Neuronal stem cell (in vitro differentiated cells): Measurements from ENCODE around the gene KLHL1.

Experiments
- DNase-seq: peaks from one replicate; pipeline ENCODE4 v3.0.0-alpha.2; 2013; ENCODE audit warnings: low spot score
- H2AFZ ChIP-seq: one replicate; pipeline ENCODE4 v1.6.1; 2013; ENCODE audit warnings: mild to moderate bottlenecking, low read length, inconsistent platforms
- H2AK5ac ChIP-seq: 2 replicates; pipeline ENCODE4 v1.6.1; 2013; ENCODE audit warnings: low read depth, mild to moderate bottlenecking, inconsistent platforms, low read length, moderate library complexity, mixed read lengths
- H2BK120ac ChIP-seq: 2 replicates; pipeline ENCODE4 v1.6.1; 2013; ENCODE audit warnings: low read depth, mild to moderate bottlenecking, inconsistent platforms, low read length, moderate library complexity, mixed read lengths
- H2BK12ac ChIP-seq: one replicate; pipeline ENCODE4 v1.6.1; 2013; ENCODE audit warnings: low read length, inconsistent platforms
- H2BK15ac ChIP-seq: 2 replicates; pipeline ENCODE4 v1.6.1; 2013; ENCODE audit warnings: mild to moderate bottlenecking, low read length, inconsistent platforms, mixed read lengths
- H2BK5ac ChIP-seq: one replicate; pipeline ENCODE4 v1.6.1; 2013; ENCODE audit warnings: inconsistent platforms, mild to moderate bottlenecking, low read length, moderate library complexity
- H3K14ac ChIP-seq: one replicate; pipeline ENCODE4 v1.6.1; 2013; ENCODE audit warnings: low read length, inconsistent platforms
- H3K18ac ChIP-seq: 2 replicates; pipeline ENCODE4 v1.6.1; 2013; ENCODE audit warnings: low read length, inconsistent platforms
- H3K23ac ChIP-seq: 2 replicates; pipeline ENCODE4 v1.6.1; 2013; ENCODE audit warnings: low read depth, mild to moderate bottlenecking, mixed read lengths, low read length, inconsistent platforms; ENCODE audit not compliant: poor library complexity
- H3K27ac ChIP-seq: replicated peaks from 3 replicates; pipeline ENCODE4 v1.5.1; 2013; ENCODE audit warnings: low read length, inconsistent platforms
- H3K27me3 ChIP-seq, 3 experiments: 2 replicates each; pipeline ENCODE4 v1.6.1; 2013; ENCODE audit warnings: low read length in 3 of 3, mild to moderate bottlenecking in 2 of 3, inconsistent platforms in 1 of 3, low read depth in 1 of 3, mixed read lengths in 1 of 3, moderate library complexity in 1 of 3; ENCODE audit not compliant: control insufficient read depth in 3 of 3, insufficient read depth in 3 of 3
- H3K36me3 ChIP-seq, 2 donors: replicated peaks in 1 of 2; 2 replicates each; pipeline ENCODE4 v1.6.1; 2013; ENCODE audit warnings: low read length in 2 of 2; ENCODE audit not compliant: control insufficient read depth in 2 of 2, insufficient read depth in 2 of 2
- H3K4ac ChIP-seq: 2 replicates; pipeline ENCODE4 v1.6.1; 2013; ENCODE audit warnings: inconsistent platforms, mild to moderate bottlenecking, low read length, moderate library complexity
- H3K4me1 ChIP-seq, 2 donors: 1 replicate in 1 of 2; 2 replicates in 1 of 2; pipeline ENCODE4 v1.6.1; 2013; ENCODE audit warnings: low read length in 2 of 2, low read depth in 1 of 2; ENCODE audit not compliant: control insufficient read depth in 2 of 2, insufficient read depth in 1 of 2
- H3K4me2 ChIP-seq: one replicate; pipeline ENCODE4 v1.6.1; 2013; ENCODE audit warnings: mild to moderate bottlenecking, low read length, inconsistent platforms; ENCODE audit not compliant: insufficient read depth, poor library complexity, severe bottlenecking
- H3K4me3 ChIP-seq, 2 donors: 2 replicates each; pipeline ENCODE4 v1.5.1; 2013; ENCODE audit warnings: low read length in 2 of 2, mild to moderate bottlenecking in 2 of 2, inconsistent platforms in 1 of 2, moderate library complexity in 1 of 2
- H3K79me1 ChIP-seq: one replicate; pipeline ENCODE4 v1.6.1; 2013; ENCODE audit warnings: low read depth, mild to moderate bottlenecking, inconsistent platforms, low read length, moderate library complexity
- H3K9ac ChIP-seq: one replicate; pipeline ENCODE4 v1.6.1; 2013; ENCODE audit warnings: mild to moderate bottlenecking, low read depth, low read length, inconsistent platforms; ENCODE audit not compliant: poor library complexity
- H3K9me3 ChIP-seq, 2 donors: replicated peaks in 1 of 2; 2 replicates each; pipeline versions ENCODE3 to v1.6.1; 2013; ENCODE audit warnings: low read length in 2 of 2, mild to moderate bottlenecking in 2 of 2, inconsistent platforms in 1 of 2, low read depth in 1 of 2, mixed read lengths in 1 of 2, moderate library complexity in 1 of 2; ENCODE audit not compliant: control insufficient read depth in 2 of 2, insufficient read depth in 1 of 2
- H4K8ac ChIP-seq: one replicate; pipeline ENCODE4 v1.6.1; 2013; ENCODE audit warnings: low read depth, mild to moderate bottlenecking, inconsistent platforms, low read length, moderate library complexity
- H4K91ac ChIP-seq: one replicate; pipeline ENCODE4 v1.6.1; 2013; ENCODE audit warnings: low read length, low read depth, mild to moderate bottlenecking, inconsistent platforms; ENCODE audit not compliant: poor library complexity
- WGBS, 2 donors: extraction: QIAGEN DNeasy Blood & Tissue Kit; methylation state at CpG; one replicate each; pipeline ENCODE4 v1.1.7; 2013; ENCODE audit warnings: missing lambda C conversion rate in 2 of 2, mixed read lengths in 1 of 2; ENCODE audit not compliant: insufficient read length in 2 of 2, insufficient replicate concordance in 1 of 2; ENCODE audit errors: extremely low coverage in 2 of 2; 5-methylcytosine and 5-hydroxymethylcytosine counted together

Gene KLHL1

DNA sequence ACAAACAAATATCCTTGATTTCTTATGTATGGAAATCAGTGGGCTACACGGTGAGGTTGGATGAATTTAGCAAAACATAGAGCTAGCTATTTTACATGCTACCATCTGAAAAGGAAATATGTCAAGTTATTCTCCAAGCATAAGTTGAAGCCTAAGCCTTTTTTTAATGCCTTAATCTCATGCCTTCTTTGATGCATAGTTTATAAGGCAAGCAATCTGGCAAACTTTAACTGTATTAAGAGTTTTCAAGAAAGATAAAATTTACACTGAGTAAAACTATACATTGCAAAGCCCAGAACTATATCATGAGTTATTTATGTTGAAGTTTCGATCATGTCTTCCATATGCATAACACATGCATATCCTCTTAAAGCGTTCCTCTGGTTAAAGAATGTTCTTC, 85.6 kb downstream of the KLHL1 start:
- H3K27ac ChIP-seq = no peak overlapping the region
- H3K4ac ChIP-seq = no peak overlapping the region
- no peak overlapping the region for H3K23ac ChIP-seq
- no peak overlapping the region for H3K4me3 ChIP-seq
- H3K4me2 ChIP-seq = no peak overlapping the region
- H3K9me3 ChIP-seq = no peaks in the 10 kb centered on the region
- H2AFZ ChIP-seq = no peak overlapping the region
- H4K8ac ChIP-seq = no peak overlapping the region
- no peaks in the 10 kb centered on the region for H3K4me1 ChIP-seq
- no peak overlapping the region for H2BK5ac ChIP-seq
- no peaks in the 10 kb centered on the region for H3K27me3 ChIP-seq
- H2BK120ac ChIP-seq = no peak overlapping the region
- no peaks in the 10 kb centered on the region for H3K36me3 ChIP-seq
- no peaks in the 10 kb centered on the region for H3K79me1 ChIP-seq
- H3K14ac ChIP-seq = no peak overlapping the region
- no peak overlapping the region for H3K18ac ChIP-seq
- H2AK5ac ChIP-seq = no peak overlapping the region
- WGBS, 2 donors = no CpG with 5 or more reads among the region's 3 CpGs
- no peak overlapping the region for H4K91ac ChIP-seq
- DNase-seq = no peak
- no peak overlapping the region for H2BK12ac ChIP-seq
- H2BK15ac ChIP-seq = no peak overlapping the region
- no peak overlapping the region for H3K9ac ChIP-seq

- no peak overlapping the region for H4K8ac ChIP-seq
- H3K4ac ChIP-seq = no peak overlapping the region
- H2BK120ac ChIP-seq = no peak overlapping the region
- no peak overlapping the region for H2AFZ ChIP-seq
- no peaks in the 10 kb centered on the region for H3K36me3 ChIP-seq
- H3K4me3 ChIP-seq = no peak overlapping the region
- peak overlapping the region; percentile 84 for H3K14ac ChIP-seq
- no peaks in the 10 kb centered on the region for H3K27me3 ChIP-seq
- H3K9ac ChIP-seq = no peak overlapping the region
- WGBS, 2 donors = no CpG with 5 or more reads among the region's 3 CpGs
- H2BK15ac ChIP-seq = no peak overlapping the region
- no peak for DNase-seq
- H3K4me1 ChIP-seq = no peaks in the 10 kb centered on the region
- H3K79me1 ChIP-seq = no peaks in the 10 kb centered on the region
- H3K18ac ChIP-seq = no peak overlapping the region
- peaks cover 0 to 2% of the 10 kb centered on the region in 2 donors for H3K9me3 ChIP-seq
- H4K91ac ChIP-seq = no peak overlapping the region
- no peak overlapping the region for H3K4me2 ChIP-seq
- H3K27ac ChIP-seq = no peak overlapping the region
- no peak overlapping the region for H3K23ac ChIP-seq
- no peak overlapping the region for H2BK12ac ChIP-seq
- peak overlapping the region; percentile 43 for H2AK5ac ChIP-seq
- H2BK5ac ChIP-seq = no peak overlapping the region
Measured at GRCh38 chr13:70016116-70016515, 92.1 kb downstream of the KLHL1 start.

- H4K91ac ChIP-seq = no peak overlapping the region
- H2BK120ac ChIP-seq = no peak overlapping the region
- no peak overlapping the region for H3K9ac ChIP-seq
- H3K4me1 ChIP-seq = no peaks in the 10 kb centered on the region
- no peak overlapping the region for H4K8ac ChIP-seq
- H3K4me2 ChIP-seq = no peak overlapping the region
- H3K36me3 ChIP-seq = no peaks in the 10 kb centered on the region
- H3K4ac ChIP-seq = no peak overlapping the region
- peaks cover 0 to 2% of the 10 kb centered on the region in 2 donors for H3K9me3 ChIP-seq
- no peak overlapping the region for H3K18ac ChIP-seq
- no peak overlapping the region for H2AFZ ChIP-seq
- H2AK5ac ChIP-seq = no peak overlapping the region
- no peak overlapping the region for H3K23ac ChIP-seq
- no peak overlapping the region for H2BK12ac ChIP-seq
- no peaks in the 10 kb centered on the region for H3K27me3 ChIP-seq
- no peak for DNase-seq
- no peak overlapping the region for H2BK5ac ChIP-seq
- no peak overlapping the region for H3K4me3 ChIP-seq
- H3K27ac ChIP-seq = no peak overlapping the region
- H3K14ac ChIP-seq = no peak overlapping the region
- H3K79me1 ChIP-seq = no peaks in the 10 kb centered on the region
- H2BK15ac ChIP-seq = no peak overlapping the region
Measured at GRCh38 chr13:70014337-70014736, 93.9 kb downstream of the KLHL1 start.

DNA sequence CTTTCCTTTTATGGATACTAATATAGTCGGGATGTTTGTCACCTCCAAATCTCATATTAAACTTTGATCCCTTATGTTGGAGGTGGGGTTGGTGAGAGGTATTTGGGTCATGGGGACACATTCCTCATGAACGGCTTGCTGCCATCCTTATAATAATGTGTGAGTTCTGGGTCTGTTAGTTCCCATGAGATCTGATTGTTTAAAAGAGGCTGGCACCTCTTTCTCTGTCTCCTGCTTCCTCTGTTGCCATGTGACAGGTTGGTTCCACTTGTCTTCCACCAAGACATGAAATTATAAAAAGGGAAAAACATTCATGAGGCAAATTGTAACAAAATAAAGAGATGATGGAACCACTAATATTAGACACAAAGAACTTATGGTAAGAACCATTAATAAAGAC, 108.4 kb downstream of the KLHL1 start:
- no peak overlapping the region for H2AK5ac ChIP-seq
- no peaks in the 10 kb centered on the region for H3K9me3 ChIP-seq
- peak overlapping the region; percentile 6 for H2AFZ ChIP-seq
- H3K4me3 ChIP-seq = no peak overlapping the region
- no peaks in the 10 kb centered on the region for H3K27me3 ChIP-seq
- H3K14ac ChIP-seq = no peak overlapping the region
- no peak overlapping the region for H4K8ac ChIP-seq
- H2BK120ac ChIP-seq = no peak overlapping the region
- H3K36me3 ChIP-seq = no peaks in the 10 kb centered on the region
- no peaks in the 10 kb centered on the region for H3K4me1 ChIP-seq
- no peak overlapping the region for H2BK15ac ChIP-seq
- H4K91ac ChIP-seq = no peak overlapping the region
- no peak overlapping the region for H2BK12ac ChIP-seq
- no peaks in the 10 kb centered on the region for H3K79me1 ChIP-seq
- WGBS, 2 donors = no CpG with 5 or more reads among the region's 2 CpGs
- no peak for DNase-seq
- no peak overlapping the region for H2BK5ac ChIP-seq
- H3K4ac ChIP-seq = no peak overlapping the region
- no peak overlapping the region for H3K4me2 ChIP-seq
- H3K18ac ChIP-seq = no peak overlapping the region
- no peak overlapping the region for H3K9ac ChIP-seq
- H3K23ac ChIP-seq = no peak overlapping the region
- no peak overlapping the region for H3K27ac ChIP-seq
